ENCODE results near the gene PITPNM3. TPM values are rescaled to one million over a fixed set of nuclear protein-coding genes. Genes with fewer than 3 reads are reported as not detected.

Gene PITPNM3
- total RNA-seq, 1 donor from 2014 or later: 1.1 TPM

DNA sequence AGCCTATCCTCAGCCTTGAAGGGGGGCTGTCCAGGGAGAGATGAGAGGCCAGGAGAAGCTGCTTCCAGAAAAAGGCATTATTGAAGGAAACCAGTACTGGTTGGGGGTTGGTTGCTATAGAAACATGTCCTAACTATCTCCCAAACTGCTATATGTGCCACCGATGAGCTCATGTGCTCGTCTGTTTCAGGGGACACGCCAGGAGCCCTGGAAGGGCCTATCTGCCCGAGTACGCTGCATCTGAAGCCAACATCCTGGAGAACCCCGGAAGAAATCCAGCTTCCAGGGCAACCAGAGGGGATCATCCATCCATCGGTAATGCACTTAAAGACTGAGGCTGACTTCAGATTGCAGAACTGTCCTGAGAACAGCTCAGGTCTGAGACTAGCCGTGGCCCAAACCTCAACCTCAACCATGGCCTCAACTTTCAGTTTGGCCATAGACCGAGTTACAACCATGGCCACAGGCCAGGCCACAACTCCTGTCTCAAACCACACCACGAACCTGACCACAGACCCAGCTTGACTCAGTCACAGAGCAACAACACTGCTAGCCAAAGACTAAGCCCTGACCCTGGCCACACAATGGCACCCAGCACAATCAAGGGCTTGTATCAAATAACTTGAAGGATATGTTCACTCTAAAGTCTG lies 10.2 kb downstream of the PITPNM3 start:
- POLR2A ChIA-PET: no interaction called here

GRCh38 chr17:6545291-6545690 lies 11.1 kb downstream of the PITPNM3 start:
- TF ChIP-seq, protein P1, sequence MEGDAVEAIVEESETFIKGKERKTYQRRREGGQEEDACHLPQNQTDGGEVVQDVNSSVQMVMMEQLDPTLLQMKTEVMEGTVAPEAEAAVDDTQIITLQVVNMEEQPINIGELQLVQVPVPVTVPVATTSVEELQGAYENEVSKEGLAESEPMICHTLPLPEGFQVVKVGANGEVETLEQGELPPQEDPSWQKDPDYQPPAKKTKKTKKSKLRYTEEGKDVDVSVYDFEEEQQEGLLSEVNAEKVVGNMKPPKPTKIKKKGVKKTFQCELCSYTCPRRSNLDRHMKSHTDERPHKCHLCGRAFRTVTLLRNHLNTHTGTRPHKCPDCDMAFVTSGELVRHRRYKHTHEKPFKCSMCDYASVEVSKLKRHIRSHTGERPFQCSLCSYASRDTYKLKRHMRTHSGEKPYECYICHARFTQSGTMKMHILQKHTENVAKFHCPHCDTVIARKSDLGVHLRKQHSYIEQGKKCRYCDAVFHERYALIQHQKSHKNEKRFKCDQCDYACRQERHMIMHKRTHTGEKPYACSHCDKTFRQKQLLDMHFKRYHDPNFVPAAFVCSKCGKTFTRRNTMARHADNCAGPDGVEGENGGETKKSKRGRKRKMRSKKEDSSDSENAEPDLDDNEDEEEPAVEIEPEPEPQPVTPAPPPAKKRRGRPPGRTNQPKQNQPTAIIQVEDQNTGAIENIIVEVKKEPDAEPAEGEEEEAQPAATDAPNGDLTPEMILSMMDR (IDR thresholded peaks at IDR 0.05): no peak
- intact Hi-C loops (cut with micrococcal nuclease): no loop called here
- Mint-ChIP-seq H3K9me3 (no peaks in the 10 kb centered on the region), H3K27ac (no peak overlapping the region), H3K4me3 (no peak overlapping the region), H3K27me3 (peaks cover 2% of the 10 kb centered on the region), H3K36me3 (ENCODE audit: low read depth) (no peaks in the 10 kb centered on the region), H3K4me1 (peaks cover 2% of the 10 kb centered on the region)
- ChIA-PET POLR2A (no interaction called here), CTCF (no interaction called here)
- no peak for ATAC-seq (ENCODE audit: low read depth)
- DNase-seq: no peak

More for the DNA sequence above, 10.2 kb downstream of the PITPNM3 start:
- CTCF ChIA-PET: no interaction called here
- intact Hi-C loops (cut with micrococcal nuclease): no loop called here
- Mint-ChIP-seq H3K9me3 (no peaks in the 10 kb centered on the region), H3K4me3 (no peak overlapping the region), H3K36me3 (ENCODE audit: low read depth) (no peaks in the 10 kb centered on the region), H3K27ac (no peak overlapping the region), H3K27me3 (peaks cover 2% of the 10 kb centered on the region), H3K4me1 (peaks cover 2% of the 10 kb centered on the region)
- no peak for DNase-seq
- TF ChIP-seq, protein P1 (IDR thresholded peaks at IDR 0.05): no peak
- ATAC-seq (ENCODE audit: low read depth): no peak

DNA sequence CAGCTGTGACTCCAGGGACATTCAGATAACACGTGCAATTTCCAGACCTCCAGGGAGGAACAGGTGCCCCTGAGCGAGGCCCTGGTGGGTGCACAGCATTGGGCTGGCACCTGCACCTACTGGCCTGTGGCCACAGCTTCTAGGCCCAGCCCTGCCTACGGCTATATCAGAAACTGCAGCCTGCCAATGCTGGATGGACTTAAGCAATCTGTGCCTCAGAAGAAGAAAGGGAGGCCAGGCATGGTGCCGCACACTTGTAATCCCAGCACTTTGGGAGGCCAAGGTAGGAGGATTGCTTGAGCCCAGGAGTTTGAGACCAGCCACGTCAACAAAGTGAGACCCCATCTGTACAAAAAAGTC lies 12.4 kb downstream of the PITPNM3 start:
- Mint-ChIP-seq H3K9me3 (no peaks in the 10 kb centered on the region), H3K27ac (no peak overlapping the region), H3K36me3 (ENCODE audit: low read depth) (no peaks in the 10 kb centered on the region), H3K27me3 (peaks cover 2% of the 10 kb centered on the region), H3K4me1 (peaks cover 2% of the 10 kb centered on the region), H3K4me3 (no peak overlapping the region)
- POLR2A ChIA-PET: no interaction called here
- CTCF ChIA-PET: no interaction called here
- DNase-seq: no peak
- intact Hi-C loops (cut with micrococcal nuclease): no loop called here
- no peak for ATAC-seq (ENCODE audit: low read depth)
- TF ChIP-seq, protein P1 (IDR thresholded peaks at IDR 0.05): no peak

DNA sequence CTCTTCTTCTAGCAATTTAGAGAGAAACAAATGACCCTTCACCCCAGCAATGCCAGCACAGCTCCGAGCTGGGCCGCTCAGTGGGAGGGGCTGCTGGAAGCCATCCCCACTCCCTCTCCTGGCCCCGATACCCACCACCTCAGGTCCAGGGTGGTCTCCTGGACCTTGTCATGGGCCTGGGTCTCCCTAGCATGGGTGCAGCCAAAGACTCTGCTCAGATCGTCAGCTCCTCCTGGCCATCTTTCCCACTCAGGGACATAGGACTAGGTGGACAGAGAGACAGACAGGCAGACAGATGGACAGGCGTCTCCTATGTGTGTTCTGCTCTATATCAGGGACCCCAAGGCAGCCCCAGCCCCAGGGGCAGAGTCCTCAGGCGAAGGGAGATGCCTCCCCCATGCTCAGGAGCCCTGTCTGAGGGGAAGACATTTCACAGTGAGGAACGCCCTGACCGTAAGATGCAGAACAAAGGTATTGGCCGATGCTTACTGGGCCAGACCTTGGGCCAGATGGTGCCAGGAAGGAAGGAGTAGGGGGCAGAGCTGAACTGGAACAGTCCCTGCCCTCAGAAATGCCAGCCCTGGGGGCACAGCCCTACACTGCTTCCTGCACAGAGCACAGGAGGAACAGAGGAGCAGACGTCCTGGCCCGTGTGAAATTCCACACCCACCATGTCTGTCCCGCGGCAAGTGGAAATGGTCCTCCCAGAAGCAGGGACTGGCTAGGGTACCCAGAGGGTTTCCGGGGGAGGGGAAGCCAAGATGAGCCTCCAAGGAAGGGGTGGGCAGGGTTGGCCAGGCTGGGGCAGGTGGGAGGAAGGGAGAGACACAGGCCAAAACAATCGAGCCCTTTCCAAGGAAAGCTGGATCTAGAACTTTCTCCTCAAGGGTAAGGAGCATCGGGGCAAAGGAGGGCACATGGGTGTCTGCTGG lies 13.0 kb downstream of the PITPNM3 start:
- POLR2A ChIA-PET: no interaction called here
- no peak for ATAC-seq (ENCODE audit: low read depth)
- Mint-ChIP-seq H3K4me3 (no peak overlapping the region), H3K27me3 (peaks cover 5% of the 10 kb centered on the region), H3K36me3 (ENCODE audit: low read depth) (no peaks in the 10 kb centered on the region), H3K4me1 (peaks cover 1% of the 10 kb centered on the region), H3K27ac (no peak overlapping the region), H3K9me3 (no peaks in the 10 kb centered on the region)
- TF ChIP-seq, protein P1 (IDR thresholded peaks at IDR 0.05): no peak
- CTCF ChIA-PET: no interaction called here
- no peak for DNase-seq
- intact Hi-C loops (cut with micrococcal nuclease): no loop called here

DNA sequence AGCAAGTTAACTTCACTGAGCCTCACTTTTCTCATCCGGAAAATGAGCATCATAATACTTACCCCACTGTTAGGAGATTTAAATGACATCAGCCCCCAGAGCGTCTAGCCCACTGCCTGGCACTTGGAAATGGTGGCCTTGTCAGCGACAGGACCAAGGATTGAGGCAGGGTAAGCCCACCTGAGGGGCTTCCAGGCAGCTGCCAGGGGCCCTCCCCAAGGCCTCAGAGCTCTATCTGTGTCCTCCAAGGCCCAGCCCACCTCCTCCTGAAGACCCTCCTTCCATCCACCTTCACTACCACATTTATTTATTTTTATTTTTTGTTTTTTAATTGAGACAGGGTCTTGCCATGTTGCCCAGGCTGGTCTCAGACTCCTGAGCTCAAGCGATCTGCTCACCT lies 13.8 kb downstream of the PITPNM3 start:
- Mint-ChIP-seq H3K9me3 (no peaks in the 10 kb centered on the region), H3K36me3 (ENCODE audit: low read depth) (no peaks in the 10 kb centered on the region), H3K4me3 (no peak overlapping the region), H3K27me3 (peaks cover 6% of the 10 kb centered on the region), H3K4me1 (no peaks in the 10 kb centered on the region), H3K27ac (no peak overlapping the region)
- no peak for DNase-seq
- ChIA-PET POLR2A (no interaction called here), CTCF (no interaction called here)
- TF ChIP-seq, protein P1 (IDR thresholded peaks at IDR 0.05): no peak
- ATAC-seq (ENCODE audit: low read depth): no peak
- intact Hi-C loops (cut with micrococcal nuclease): no loop called here
